Sigmoid colon (tissue), 4 donors: ENCODE data around the gene SMC3.

Source experiments
- CTCF ChIP-seq, 4 experiments: fragments of 450-650 bp in 3 of 4; fragments of 200-600 bp in 1 of 4; IDR thresholded peaks; one replicate each; pipeline ENCODE4 v1.5.1; 2016 to 2019; ENCODE audit warnings: antibody characterized with exemption in 4 of 4, mild to moderate bottlenecking in 3 of 4, moderate library complexity in 2 of 4
- EP300 ChIP-seq, 4 donors: sonication (generic); formaldehyde crosslinking; IDR thresholded peaks; one replicate each; pipeline ENCODE4 v1.6.1; 2017; ENCODE audit warnings: antibody characterized with exemption in 4 of 4
- POLR2A ChIP-seq, 2 donors: fragments of 450-650 bp; IDR thresholded peaks; one replicate each; pipeline ENCODE4 v1.6.1; 2016; ENCODE audit warnings: antibody characterized with exemption in 2 of 2, mild to moderate bottlenecking in 2 of 2, moderate library complexity in 2 of 2
- POLR2AphosphoS5 ChIP-seq, 4 donors: sonication (generic); formaldehyde crosslinking; IDR thresholded peaks; one replicate each; pipeline ENCODE4 v1.6.1; 2017; ENCODE audit warnings: antibody characterized with exemption in 4 of 4

- no peak for TF ChIP-seq POLR2A (IDR thresholded peaks at IDR 0.05)
- TF ChIP-seq CTCF (IDR thresholded peaks at IDR 0.05), result no peak
- TF ChIP-seq POLR2AphosphoS5 (IDR thresholded peaks at IDR 0.05), result peak in 3 of 4 donors; percentile 64 to 72 (median 72)
- peak in 1 of 4 donors; percentile 20 for TF ChIP-seq EP300 (IDR thresholded peaks at IDR 0.05)
These were observed 62.2 kb downstream of the SMC3 start for GRCh38 chr10:110629680-110630191.
